AG10803 (cell line): ENCODE results near the gene EGFL8.

Experiments used
- DNase-seq: peaks from one replicate; pipeline ENCODE4 v3.0.0; 2010; ENCODE audit warnings: low read depth
- H3K4me3 ChIP-seq: 2 replicates; pipeline ENCODE4 v1.5.1; 2011; ENCODE audit warnings: mild to moderate bottlenecking, low read length, control low read depth
- CTCF ChIP-seq: conservative IDR thresholded peaks from 2 replicates; pipeline ENCODE4 v1.5.1; 2011; ENCODE audit warnings: mild to moderate bottlenecking, low read length, control low read depth, inconsistent platforms

Gene EGFL8

GRCh38 chr6:32175711-32176475 is 11.5 kb downstream of the EGFL8 start, which contains the start of gene AGPAT1:
AGPAT1 (minus strand) TSS chr6:32176084; CDS start chr6:32171496, 4,588 bp downstream.
- H3K4me3 ChIP-seq: peak within 1 kb of the TSS; percentile 97
- no peak for TF ChIP-seq CTCF
- DNase-seq: peak; percentile 98

DNA sequence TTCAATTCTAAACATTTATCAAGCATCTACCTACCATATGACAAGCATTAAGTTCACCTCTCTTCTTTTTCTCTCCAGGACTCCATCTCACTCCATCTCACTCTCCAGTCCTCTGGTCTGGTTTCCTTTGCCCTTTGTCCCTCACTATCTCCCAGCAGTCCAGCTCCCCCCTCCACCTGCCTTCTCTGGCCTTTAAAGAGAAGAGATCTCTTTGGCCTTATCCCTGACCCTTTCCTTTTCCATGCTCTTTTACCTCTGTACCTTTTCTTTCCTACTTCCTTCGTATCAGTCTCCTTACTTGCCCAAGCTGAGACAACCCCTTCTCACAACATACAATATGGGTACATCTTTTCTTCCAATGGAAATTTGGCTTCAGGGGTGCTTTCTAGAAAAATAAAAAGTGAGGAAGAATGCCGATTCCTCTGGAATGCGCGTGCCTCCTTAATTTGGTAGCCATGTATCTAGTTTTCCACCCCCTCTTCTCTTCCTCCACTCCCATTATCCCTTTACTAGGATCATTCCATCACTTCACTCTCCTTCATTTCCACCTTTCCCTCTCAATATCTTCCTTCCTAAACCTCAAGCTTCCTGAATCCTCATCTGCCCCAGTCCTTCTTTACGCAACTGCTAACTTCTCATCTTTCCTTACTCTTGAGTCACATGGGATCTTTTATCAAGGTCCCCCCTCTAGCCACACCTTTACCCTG is 12.2 kb downstream of the EGFL8 start:
- DNase-seq: peak; percentile 40
- no peak for TF ChIP-seq CTCF
- H3K4me3 ChIP-seq: peak overlapping the region; percentile 97

DNA sequence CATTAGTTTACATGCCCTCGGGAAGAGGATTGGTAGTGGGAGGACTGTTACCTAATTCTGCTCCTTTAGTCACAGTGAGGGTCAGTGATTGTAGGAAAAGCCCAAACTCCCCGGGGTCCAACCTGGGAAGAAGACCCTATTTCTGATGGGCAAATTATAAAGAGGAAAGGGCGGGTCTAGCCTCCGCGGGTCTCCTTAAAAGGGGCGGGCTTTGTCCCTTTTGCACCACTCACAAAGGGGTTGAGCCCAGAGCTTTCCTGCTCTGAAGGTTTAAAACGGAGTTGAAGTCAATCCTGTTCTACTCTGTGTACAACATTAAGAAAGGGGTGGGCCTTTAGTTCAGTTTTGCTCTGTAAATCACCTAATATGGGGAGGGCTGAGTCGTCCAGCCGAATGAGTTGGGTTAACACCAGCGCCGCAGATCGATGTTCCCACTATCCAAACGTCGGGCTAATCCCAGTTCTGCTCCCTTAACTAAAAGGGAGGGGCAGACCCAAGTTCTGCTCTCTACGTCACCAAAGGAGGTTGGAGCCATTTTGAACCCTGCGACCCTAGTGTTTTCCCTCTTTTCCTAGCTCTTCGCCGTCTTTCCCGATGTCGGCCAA is 12.9 kb downstream of the EGFL8 start:
- DNase-seq: no peak
- TF ChIP-seq CTCF: no peak
- peak overlapping the region; percentile 97 for H3K4me3 ChIP-seq

- peak within 1 kb of the TSS; percentile 97 for H3K4me3 ChIP-seq
- DNase-seq: peak; percentile 100
- TF ChIP-seq CTCF: no peak
These were observed 13.6 kb downstream of the EGFL8 start, which contains the start of gene RNF5 for GRCh38 chr6:32177788-32178546. RNF5 (plus strand) TSS chr6:32178405; CDS start chr6:32178512, 107 bp downstream.

- DNase-seq: no peak
- H3K4me3 ChIP-seq: peak overlapping the region; percentile 97
- no peak for TF ChIP-seq CTCF
These were observed 14.4 kb downstream of the EGFL8 start for GRCh38 chr6:32178547-32179440.
